RPMI8226 (cell line): ENCODE data around the gene FRAS1.
"Not testable (repeated sequence)": the region's sequence is repeated elsewhere in the genome, so short reads cannot be mapped to it uniquely, and the experiment has no call there.

Source experiments
- DNase-seq: peaks from one replicate; pipeline ENCODE4 v3.0.0-alpha.2; 2015

Gene FRAS1

DNA sequence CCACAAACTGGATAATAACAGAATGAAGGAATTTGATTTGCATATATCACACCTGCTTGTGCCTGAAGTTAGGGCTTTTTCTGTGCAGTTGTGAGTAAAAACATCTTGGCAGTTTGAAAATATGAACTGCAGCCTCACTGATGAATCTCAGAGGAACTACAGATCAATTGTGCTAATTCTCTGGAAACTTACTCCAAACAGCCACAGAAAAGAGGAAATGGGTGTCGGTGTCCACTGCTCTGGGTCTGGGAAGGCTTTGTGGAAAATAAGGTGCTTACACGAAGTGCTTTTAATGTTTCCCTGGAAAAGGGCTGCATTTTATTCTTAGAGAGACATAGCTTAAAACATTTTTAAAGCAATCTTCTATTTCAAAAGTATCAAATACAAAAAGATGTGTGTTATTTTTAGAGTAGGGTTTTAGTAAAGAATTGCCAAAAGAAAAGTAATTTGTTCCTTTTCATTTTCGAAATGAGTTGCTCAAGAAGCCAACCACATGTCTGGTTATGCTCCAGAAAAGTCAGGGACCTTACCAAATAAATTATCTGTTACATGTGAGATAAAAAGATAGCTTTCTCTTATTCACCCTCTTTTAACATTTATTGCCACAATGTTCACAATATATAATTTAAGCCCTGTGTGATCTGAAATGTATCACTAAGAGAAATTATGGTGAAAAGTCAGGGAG lies 240.1 kb downstream of the FRAS1 start:
- no peak for DNase-seq

DNA sequence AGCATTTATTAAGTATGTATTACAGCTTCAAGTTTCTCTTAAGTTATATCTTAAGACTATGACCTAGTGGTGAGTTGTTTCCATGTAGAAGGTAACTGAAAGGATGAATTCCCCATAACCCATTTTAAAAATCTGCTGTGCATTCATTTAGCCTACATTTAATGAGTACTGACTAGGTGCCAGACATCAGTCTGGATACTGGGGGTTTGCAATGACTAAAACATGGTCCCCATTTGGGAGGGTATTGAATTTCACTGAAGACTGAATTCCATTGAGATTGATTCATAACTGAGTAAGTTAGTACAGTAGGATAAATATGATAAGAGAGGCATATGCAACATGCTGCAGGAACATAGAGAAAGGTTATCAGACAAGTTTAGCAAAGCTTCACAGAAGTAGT lies 241.5 kb downstream of the FRAS1 start:
- DNase-seq, result no peak

DNA sequence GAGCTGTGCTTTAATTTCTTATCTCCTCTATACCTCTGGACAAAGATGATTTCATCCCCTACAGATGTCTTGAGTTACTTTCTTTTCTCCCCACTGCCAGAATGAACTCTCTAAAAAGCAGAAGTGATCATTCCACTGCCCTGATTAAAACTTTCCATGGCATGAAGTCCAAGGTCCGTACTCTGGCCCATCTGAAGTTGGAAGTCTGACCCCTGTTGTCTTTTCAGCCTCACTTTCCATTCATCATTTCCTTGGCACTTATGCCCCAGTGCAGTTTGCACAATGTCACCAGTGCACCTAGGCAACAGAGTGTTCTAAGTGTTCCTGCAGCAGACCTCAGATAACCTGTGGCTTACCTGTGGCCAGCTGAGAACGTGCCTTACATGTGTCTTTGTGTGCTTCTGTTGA lies 242.4 kb downstream of the FRAS1 start:
- DNase-seq, result no peak

- not testable (repeated sequence) for DNase-seq
Measured at GRCh38 chr4:78307263-78307662, 250.1 kb downstream of the FRAS1 start.

- no peak for DNase-seq
Measured at GRCh38 chr4:78308517-78308916, 251.4 kb downstream of the FRAS1 start.

DNA sequence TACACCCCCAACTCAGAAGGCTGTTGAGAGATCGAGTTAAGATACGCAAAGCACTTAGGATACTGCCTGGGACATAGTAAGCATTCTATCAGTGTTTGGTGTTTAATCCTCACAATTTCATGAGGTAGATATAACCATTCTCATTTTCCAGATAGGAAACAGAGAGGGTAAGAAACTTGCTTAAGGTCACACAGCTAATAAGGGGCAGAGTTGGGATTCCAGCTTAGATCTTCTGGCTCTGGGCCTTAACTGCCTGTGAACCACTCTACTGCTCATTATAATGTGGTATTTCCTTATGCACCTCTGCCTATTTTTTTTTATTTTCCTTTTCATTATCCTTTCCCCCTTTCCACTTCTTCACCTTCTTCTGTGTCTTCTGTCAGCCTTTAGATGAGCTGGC lies 252.2 kb downstream of the FRAS1 start:
- no peak for DNase-seq

DNA sequence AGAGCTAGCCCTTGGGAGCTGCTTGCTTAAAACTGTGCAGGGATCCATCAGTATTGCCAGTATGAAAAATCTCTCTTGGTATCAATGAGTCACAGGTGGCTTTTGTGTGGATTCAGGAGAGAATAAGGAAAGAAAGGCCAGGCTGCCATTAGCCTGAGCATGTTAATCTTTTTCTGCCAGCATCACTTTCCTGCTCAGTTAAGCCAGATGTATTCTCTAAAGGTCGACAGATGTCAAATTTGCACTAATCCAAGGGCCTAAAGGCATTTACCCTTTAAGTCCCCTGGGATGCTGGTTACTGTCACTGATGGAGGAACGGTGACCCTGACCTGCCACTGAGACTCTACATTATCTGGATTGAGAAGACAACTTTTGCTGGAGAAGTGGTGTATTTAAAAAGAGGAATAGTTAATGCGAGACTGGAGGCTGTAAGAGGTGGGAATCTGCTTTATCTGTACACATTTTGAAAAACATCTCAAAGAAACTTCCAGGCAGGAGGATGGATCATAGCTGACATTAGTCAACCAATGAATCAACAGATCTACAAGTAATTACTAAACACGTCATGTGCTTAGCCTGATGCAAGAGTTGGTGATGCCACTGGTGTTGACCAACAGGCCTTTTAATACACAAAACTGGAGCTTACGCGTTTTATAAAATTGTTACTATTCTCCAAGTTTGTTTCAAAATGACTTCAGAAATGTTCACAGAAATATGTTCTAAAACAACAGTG lies 253.1 kb downstream of the FRAS1 start:
- no peak for DNase-seq

DNA sequence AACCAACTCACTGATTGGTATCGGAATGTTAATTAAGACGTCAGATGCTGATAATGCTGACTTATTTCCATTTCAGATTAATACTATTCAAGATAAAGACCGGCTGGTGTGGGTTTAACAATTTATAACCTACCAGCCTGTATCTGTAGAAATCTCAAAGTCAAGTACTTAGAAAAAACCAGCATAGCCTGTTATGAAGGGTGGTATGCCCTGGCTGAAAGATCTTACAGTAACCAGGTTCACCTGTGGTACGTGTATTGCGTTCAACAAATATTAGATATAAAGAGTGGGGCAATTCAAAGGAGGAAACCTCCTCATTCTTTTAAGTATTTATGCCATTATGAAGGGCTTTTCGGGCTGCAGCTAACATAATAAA lies 253.6 kb downstream of the FRAS1 start:
- no peak for DNase-seq

GRCh38 chr4:78311306-78311705 lies 254.2 kb downstream of the FRAS1 start:
- no peak for DNase-seq

- no peak for DNase-seq
Measured at GRCh38 chr4:78312989-78313753, 256.0 kb downstream of the FRAS1 start.

DNA sequence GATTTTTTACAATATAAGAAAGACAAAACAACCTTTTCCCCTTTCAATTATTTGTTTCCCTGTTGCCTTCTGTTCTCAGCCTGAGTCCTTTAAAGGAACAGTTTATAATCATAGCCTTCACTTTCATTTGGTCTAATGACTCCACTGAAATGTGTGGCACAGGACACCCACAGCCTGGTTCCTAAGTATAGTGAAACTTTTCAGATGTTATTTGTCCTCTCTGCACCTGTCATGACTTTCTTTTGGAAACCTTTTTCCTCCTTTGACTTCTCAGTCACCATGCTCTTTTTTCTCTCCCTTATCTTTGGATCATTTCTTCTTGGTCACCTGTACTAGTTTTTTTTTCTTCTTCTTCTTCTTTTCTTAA lies 256.6 kb downstream of the FRAS1 start:
- DNase-seq, result no peak

DNA sequence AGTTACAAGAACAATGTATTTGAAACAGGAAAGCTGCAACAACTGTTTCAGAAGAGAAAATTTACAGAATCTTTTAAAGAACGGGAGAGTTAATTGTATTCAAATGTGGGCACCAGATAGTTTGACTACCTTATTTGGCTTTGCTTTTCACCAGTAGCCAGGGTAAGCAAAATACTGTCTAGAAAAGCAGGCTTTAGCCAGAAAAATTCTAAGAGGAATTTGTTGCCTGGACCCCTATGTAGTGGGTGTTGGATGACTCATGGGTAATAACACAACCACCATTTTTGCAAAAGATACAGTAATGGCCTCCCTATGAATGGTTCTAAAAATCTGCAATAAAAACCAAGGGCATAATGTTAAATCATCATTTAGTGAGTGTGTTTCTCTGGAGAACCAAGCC lies 261.0 kb downstream of the FRAS1 start:
- DNase-seq, result no peak

- DNase-seq, result no peak
Measured at GRCh38 chr4:78320349-78320935, 263.3 kb downstream of the FRAS1 start.

GRCh38 chr4:78322032-78322431 lies 264.9 kb downstream of the FRAS1 start:
- no peak for DNase-seq

DNA sequence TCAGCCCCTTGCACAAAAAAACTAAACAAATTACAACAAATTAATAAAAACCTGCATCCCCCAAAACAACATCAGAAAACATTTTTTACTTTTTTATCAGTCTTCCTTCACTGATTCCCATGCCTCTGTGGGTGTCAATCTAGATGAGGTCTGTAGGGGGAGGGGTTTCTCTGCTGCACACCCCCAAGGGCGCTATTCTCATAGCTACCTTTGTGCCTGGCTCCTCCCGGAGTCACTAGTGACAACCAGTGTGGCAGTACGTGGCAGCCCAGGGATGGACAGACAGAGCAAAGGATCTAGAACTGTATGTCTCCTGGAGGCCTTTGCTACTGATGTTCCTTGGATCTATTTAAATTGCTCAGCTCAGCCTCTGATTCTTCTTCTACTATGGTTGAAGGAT lies 266.3 kb downstream of the FRAS1 start:
- DNase-seq, result no peak

GRCh38 chr4:78324625-78325024 lies 267.5 kb downstream of the FRAS1 start:
- DNase-seq, result no peak

DNA sequence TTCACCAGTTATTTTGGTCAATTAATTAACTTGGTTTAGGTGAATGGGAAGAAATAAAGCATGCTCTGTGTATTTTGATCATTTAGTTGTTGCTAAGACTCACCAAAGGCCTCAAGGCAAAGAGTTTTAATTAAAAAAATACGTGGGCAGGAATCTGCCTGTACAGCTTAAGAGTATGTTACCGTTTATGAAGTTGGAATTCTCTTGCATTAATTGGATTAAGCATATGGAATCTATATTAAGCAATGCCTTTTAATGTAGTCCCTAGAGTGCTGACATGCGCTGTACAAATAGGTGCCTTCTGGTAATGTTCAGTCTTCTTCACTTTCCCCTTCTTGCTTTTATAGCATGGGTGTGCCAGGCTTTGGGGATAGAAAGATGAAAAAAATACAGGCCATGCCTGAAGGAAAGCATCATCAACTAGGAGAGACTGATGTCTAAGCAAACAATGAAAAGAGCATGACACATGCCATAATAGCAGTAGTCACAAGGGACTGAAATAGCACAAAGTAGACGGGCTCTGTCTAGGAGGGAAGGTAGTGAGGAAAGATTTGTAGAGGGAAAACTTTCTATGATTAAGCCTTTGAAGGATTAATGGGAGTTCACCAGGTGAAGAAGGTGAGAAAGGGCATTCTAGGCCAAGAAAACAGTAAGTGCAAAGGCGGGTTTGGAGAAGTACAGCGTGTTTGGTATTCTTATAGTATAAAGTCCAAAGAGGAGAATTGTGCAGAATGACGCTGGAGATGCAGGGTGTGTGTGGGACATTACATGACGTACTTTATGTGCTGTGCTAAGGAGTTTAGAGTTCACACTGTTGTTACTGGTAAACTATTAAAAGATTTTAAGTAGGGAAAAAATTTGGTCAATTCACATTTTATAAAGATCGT lies 268.4 kb downstream of the FRAS1 start:
- no peak for DNase-seq

DNA sequence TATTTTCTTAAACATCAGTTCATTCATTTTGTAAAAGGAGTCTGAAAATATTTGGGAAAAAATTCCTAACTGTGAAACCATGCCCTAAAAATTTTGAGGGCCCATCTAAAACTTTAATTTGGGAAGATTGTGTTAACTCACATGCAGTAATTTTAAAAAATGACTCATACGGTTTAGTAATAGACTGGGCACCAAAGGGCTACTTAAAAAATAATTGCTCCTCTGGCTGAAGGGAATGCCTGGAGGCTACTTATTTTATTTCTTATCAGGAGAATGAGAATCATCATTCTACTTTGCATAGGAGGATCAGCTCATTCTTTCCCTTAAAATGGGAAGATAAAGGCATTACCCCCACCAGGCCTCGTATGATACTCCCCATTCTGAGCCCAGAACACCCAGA lies 271.5 kb downstream of the FRAS1 start:
- DNase-seq, result not testable (repeated sequence)

GRCh38 chr4:78331186-78331585 lies 274.1 kb downstream of the FRAS1 start:
- DNase-seq, result no peak

DNA sequence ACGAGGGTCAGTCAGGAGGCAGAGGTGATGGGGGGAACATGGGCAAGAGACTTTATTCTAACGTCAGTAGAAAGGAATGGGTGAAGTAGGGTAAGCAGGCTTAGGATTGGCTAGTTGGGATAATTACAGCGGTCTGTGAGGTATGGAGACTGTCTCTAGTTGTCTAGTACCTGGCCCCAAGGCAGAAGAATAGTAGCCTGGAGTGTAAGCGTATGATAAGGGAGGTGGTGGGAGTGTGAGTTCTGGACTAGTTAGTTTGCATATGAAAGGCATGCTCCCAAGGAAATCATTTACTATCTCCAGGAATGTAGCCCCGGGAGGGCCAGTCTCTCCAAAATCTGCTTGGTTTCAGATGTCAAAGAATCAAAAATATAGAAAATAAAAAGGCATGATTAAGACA lies 274.8 kb downstream of the FRAS1 start:
- DNase-seq, result no peak

GRCh38 chr4:78332976-78333375 lies 275.9 kb downstream of the FRAS1 start:
- no peak for DNase-seq

DNA sequence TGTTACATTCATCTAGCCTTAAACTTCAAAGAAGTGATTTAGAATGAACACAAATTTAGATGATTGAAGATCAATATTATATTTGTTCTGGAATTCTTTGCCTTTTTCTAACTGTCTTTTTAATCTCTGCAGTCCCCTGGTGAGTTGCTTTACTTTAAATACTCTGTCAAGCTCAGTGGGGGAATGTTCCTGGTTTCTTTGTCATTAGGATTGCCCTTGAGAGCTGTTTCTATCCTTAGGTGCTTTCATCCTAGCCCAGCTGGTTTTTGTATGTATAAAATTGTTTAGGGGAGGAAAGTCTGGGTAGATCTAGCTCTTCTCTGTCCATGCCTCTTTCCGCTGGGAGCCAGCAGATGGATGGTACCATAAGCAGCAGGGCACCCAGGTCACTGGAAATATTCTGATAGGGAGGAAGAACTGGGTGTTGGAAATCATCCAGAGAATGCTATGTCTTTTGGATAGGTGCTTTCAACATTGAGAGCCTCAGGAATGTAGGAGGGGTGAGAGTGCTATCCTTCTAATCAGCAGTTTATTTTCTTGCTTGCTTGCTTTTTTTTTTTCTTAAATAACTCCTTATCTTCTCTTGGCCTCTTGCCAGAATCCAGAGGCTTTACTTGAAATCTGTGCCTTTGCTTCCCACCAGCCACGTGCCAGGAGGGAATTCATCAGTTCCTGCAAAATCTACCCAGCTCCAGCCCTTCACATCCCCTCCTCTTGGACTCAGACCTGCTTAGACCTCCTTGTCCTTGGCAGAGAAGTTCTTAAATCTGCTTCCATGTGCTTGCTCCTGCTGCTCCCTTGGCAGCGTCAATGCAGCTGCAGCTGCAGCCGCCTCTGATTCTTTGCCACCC lies 279.2 kb downstream of the FRAS1 start:
- no peak for DNase-seq
